ENCODE measurements around the gene PNPLA7.

DNA sequence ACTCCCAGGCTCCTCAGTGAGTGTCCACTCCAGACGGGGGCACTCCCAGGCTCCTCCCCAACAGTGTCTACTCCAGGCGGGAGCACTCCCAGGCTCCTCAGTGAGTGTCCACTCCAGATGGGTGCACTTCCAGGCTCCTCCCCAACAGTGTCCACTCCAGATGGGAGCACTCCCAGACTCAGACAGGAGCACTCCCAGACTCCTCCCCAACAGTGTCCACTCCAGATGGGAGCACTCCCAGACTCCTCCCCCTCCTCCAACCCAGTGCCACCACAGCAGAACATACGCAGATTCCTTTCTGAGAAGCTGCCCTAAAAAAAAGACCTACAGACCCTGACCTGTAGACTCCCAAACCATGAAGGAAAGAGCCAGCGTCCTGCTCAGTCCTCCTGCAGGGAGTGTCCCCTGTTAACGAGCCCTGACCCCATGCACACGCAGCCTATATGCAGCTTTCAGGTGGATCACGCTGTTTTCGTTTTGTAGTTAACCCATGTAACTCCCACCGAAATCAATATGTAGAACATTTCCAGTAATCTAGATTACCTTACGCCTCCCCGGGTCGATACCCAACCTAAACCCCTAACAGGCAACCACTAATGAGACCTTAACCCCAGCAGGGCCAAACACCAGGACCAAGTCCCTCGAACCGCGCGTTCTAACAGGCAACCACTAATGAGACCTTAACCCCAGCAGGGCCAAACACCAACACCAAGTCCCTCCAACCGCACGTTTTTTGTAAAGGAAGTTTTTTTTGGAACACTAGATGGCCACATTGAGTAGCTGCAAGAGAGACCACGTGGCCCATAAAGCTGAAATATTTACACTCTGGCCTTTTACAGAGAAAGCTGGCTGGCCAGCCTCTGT lies 15.7 kb downstream of the PNPLA7 start:
- TF ChIP-seq POLR2AphosphoS5 (IDR thresholded peaks at IDR 0.05) (no peak), EP300 (IDR thresholded peaks at IDR 0.05) (no peak), POLR2A (IDR thresholded peaks at IDR 0.05) (no peak)
- TF ChIP-seq, protein P1, sequence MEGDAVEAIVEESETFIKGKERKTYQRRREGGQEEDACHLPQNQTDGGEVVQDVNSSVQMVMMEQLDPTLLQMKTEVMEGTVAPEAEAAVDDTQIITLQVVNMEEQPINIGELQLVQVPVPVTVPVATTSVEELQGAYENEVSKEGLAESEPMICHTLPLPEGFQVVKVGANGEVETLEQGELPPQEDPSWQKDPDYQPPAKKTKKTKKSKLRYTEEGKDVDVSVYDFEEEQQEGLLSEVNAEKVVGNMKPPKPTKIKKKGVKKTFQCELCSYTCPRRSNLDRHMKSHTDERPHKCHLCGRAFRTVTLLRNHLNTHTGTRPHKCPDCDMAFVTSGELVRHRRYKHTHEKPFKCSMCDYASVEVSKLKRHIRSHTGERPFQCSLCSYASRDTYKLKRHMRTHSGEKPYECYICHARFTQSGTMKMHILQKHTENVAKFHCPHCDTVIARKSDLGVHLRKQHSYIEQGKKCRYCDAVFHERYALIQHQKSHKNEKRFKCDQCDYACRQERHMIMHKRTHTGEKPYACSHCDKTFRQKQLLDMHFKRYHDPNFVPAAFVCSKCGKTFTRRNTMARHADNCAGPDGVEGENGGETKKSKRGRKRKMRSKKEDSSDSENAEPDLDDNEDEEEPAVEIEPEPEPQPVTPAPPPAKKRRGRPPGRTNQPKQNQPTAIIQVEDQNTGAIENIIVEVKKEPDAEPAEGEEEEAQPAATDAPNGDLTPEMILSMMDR (IDR thresholded peaks at IDR 0.05): peak in 5 of 7 experiments; percentile 22 to 66 (median 54)

All from stomach (tissue), 4 donors.